ENCODE data around the gene CDYL.

- TF ChIP-seq CTCF (IDR thresholded peaks at IDR 0.05; ENCODE audit: low read length) (no peak), EZH2 (IDR thresholded peaks at IDR 0.05; ENCODE audit: borderline replicate concordance, low read length) (no peak)
These were observed 104.2 kb downstream of the CDYL start for GRCh38 chr6:4880363-4880762.
